Uterus (tissue), 2 donors: Measurements from ENCODE around the gene ILF2.

Source experiments
- POLR2A ChIP-seq, 2 donors: fragments of 450-650 bp; IDR thresholded peaks; one replicate each; pipeline ENCODE4 v1.6.1; 2016; ENCODE audit warnings: antibody characterized with exemption in 2 of 2, mild to moderate bottlenecking in 1 of 2, moderate library complexity in 1 of 2
- TF ChIP-seq, protein P1 (sequence below), 4 experiments: fragments of 200-600 bp in 2 of 4; fragments of 450-650 bp in 2 of 4; sonication (generic) in 2 of 4; IDR thresholded peaks; one replicate each; pipeline ENCODE4 v1.5.1; 2016 to 2019; ENCODE audit warnings: antibody characterized with exemption in 4 of 4, mild to moderate bottlenecking in 2 of 4, moderate library complexity in 1 of 4

DNA sequence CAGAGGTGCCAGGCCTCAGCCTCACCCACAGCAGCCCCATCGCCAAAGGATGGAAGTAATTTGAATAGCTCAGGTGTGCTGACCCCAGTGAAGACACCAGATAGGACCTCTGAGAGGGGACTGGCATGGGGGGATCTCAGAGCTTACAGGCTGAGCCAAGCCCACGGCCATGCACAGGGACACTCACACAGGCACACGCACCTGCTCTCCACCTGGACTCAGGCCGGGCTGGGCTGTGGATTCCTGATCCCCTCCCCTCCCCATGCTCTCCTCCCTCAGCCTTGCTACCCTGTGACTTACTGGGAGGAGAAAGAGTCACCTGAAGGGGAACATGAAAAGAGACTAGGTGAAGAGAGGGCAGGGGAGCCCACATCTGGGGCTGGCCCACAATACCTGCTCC lies 22.7 kb upstream of the ILF2 start:
- TF ChIP-seq, protein P1, sequence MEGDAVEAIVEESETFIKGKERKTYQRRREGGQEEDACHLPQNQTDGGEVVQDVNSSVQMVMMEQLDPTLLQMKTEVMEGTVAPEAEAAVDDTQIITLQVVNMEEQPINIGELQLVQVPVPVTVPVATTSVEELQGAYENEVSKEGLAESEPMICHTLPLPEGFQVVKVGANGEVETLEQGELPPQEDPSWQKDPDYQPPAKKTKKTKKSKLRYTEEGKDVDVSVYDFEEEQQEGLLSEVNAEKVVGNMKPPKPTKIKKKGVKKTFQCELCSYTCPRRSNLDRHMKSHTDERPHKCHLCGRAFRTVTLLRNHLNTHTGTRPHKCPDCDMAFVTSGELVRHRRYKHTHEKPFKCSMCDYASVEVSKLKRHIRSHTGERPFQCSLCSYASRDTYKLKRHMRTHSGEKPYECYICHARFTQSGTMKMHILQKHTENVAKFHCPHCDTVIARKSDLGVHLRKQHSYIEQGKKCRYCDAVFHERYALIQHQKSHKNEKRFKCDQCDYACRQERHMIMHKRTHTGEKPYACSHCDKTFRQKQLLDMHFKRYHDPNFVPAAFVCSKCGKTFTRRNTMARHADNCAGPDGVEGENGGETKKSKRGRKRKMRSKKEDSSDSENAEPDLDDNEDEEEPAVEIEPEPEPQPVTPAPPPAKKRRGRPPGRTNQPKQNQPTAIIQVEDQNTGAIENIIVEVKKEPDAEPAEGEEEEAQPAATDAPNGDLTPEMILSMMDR (IDR thresholded peaks at IDR 0.05) = no peak
- TF ChIP-seq POLR2A (IDR thresholded peaks at IDR 0.05) = no peak
